GM19372 (cell line): ENCODE results near the gene PRKAR2A.
"Not testable (repeated sequence)": the region's sequence is repeated elsewhere in the genome, so short reads cannot be mapped to it uniquely, and the experiment has no call there.

ENCODE experiments used
- ATAC-seq: cut with Tn5 transposase; IDR thresholded peaks from one replicate; pipeline ENCODE4 v1.9.1; 2021; ENCODE audit warnings: mild to moderate bottlenecking, low read depth, moderate library complexity; ENCODE audit not compliant: unreplicated experiment

Gene PRKAR2A

GRCh38 chr3:48845170-48845569, 2.5 kb downstream of the PRKAR2A start:
- ATAC-seq: no peak

GRCh38 chr3:48837163-48837562, 10.5 kb downstream of the PRKAR2A start:
- no peak for ATAC-seq

- no peak for ATAC-seq
These were observed 11.9 kb downstream of the PRKAR2A start for GRCh38 chr3:48835650-48836366.

GRCh38 chr3:48832684-48833083, 15.0 kb downstream of the PRKAR2A start:
- no peak for ATAC-seq

- ATAC-seq: no peak
These were observed 17.0 kb downstream of the PRKAR2A start for GRCh38 chr3:48830715-48831114.

GRCh38 chr3:48829525-48829924, 18.1 kb downstream of the PRKAR2A start:
- not testable (repeated sequence) for ATAC-seq

GRCh38 chr3:48827874-48828273, 19.8 kb downstream of the PRKAR2A start:
- not testable (repeated sequence) for ATAC-seq

GRCh38 chr3:48826451-48826850, 21.2 kb downstream of the PRKAR2A start:
- no peak for ATAC-seq

GRCh38 chr3:48820612-48821324, 26.9 kb downstream of the PRKAR2A start:
- ATAC-seq: no peak

- ATAC-seq: no peak
These were observed 28.1 kb downstream of the PRKAR2A start for GRCh38 chr3:48819234-48820221.

GRCh38 chr3:48811524-48811923, 36.1 kb downstream of the PRKAR2A start:
- no peak for ATAC-seq

- no peak for ATAC-seq
These were observed 42.7 kb downstream of the PRKAR2A start for GRCh38 chr3:48804930-48805329.

- ATAC-seq: not testable (repeated sequence)
These were observed 46.8 kb downstream of the PRKAR2A start for GRCh38 chr3:48800831-48801230.

GRCh38 chr3:48798998-48799397, 48.7 kb downstream of the PRKAR2A start:
- no peak for ATAC-seq

GRCh38 chr3:48797626-48798025, 50.0 kb downstream of the PRKAR2A start:
- ATAC-seq: no peak

- ATAC-seq: no peak
These were observed 51.5 kb downstream of the PRKAR2A start for GRCh38 chr3:48795997-48796732.

GRCh38 chr3:48793484-48793883, 54.2 kb downstream of the PRKAR2A start:
- not testable (repeated sequence) for ATAC-seq

- ATAC-seq: no peak
These were observed 58.0 kb downstream of the PRKAR2A start for GRCh38 chr3:48789665-48790064.

- ATAC-seq: no peak
These were observed 59.0 kb downstream of the PRKAR2A start for GRCh38 chr3:48788544-48789162.
